Camera-type eye (tissue), 1 donor: Measurements from ENCODE around the gene ORC5. TPM values are rescaled to one million over a fixed set of nuclear protein-coding genes. Genes with fewer than 3 reads are reported as not detected.

Experiments used
- total RNA-seq: library from RNA; depleted of rRNA; stranded (reverse); fragments of >200 nt; gene quantifications from one replicate; pipeline ENCODE4 v1.2.3, GENCODE V29; 2014

The ORC5 gene
- total RNA-seq, result 56.0 TPM

GRCh38 chr7:104207731-104208420 lies at the start of gene ORC5:
ORC5 (minus strand) TSS chr7:104208013; CDS start chr7:104207904, 109 bp downstream.

Other genes with a start within 250 kb of the ORC5 start
- 144 TPM for gene RELN, start 218.4 kb downstream of the ORC5 start, total RNA-seq
- gene LHFPL3, start 120.6 kb upstream of the ORC5 start, total RNA-seq, result 13.6 TPM